Measurements from ENCODE around the gene THBS1.

Gene THBS1

DNA sequence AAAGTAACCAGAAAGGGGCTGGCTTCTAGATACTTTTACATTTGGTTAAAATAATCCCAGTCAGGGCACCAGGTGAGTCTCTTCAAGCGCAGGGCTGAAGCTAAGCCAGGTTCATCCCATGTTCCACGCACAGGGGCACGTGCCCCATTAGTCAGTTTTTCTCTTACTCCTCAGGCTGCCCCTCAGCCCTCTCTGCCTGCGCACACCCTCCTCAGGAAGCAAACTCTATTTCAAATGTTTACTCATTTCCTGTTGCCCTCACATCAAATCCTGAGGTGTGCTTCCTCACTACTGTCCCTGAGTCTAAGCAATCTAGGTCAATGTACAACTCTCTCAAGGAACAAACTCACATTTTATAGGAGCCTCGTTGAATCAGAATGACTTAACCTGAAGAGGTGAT, 48.5 kb downstream of the THBS1 start (continued):
- no peak for TF ChIP-seq CREB5 (CRISPR knock-in tag; IDR thresholded peaks at IDR 0.05; ENCODE audit: low read depth)

DNA sequence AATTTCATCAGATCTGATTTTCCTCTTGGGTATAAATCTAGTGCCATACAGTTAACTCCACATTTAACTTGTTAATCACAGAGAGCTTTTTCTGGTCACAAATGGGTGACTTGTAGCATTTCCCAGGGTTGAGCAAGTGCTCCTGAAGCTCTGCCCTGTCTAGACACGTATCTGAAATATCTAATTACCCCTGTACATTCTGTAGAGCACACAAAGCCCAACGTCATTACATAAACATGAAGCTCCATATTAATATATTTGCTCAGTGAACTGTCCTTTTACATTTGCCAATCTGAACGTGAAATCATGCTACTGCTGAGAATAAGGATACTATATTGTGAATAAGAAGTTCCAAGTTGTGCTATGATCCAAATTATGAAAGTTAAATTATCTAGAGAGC, 49.0 kb downstream of the THBS1 start:
- no peak for ATAC-seq

GRCh38 chr15:39631357-39631756, 50.5 kb downstream of the THBS1 start:
- no peak for ATAC-seq
- TF ChIP-seq ZNF8 (CRISPR knock-in tag; IDR thresholded peaks at IDR 0.05) (no peak), ZNF565 (CRISPR knock-in tag; conservative IDR thresholded peaks at IDR 0.05; ENCODE audit: low read depth) (no peak), ARNTL (CRISPR knock-in tag; IDR thresholded peaks at IDR 0.05; ENCODE audit: borderline replicate concordance, low read depth) (no peak), PPARA (CRISPR knock-in tag; IDR thresholded peaks at IDR 0.05; ENCODE audit: borderline replicate concordance) (no peak), TCF4 (CRISPR knock-in tag; IDR thresholded peaks at IDR 0.05; ENCODE audit: borderline replicate concordance) (no peak), CSDC2 (CRISPR knock-in tag; IDR thresholded peaks at IDR 0.05) (no peak), OSR1 (CRISPR knock-in tag; IDR thresholded peaks at IDR 0.05) (no peak), ZC3H10 (CRISPR knock-in tag; IDR thresholded peaks at IDR 0.05) (no peak), SNAI2 (CRISPR knock-in tag; IDR thresholded peaks at IDR 0.05) (no peak), ESRRG (CRISPR knock-in tag; IDR thresholded peaks at IDR 0.05) (no peak), ISL1 (CRISPR knock-in tag; IDR thresholded peaks at IDR 0.05) (no peak), ZFP3 (CRISPR knock-in tag; IDR thresholded peaks at IDR 0.05) (no peak), ZFP30 (CRISPR knock-in tag; IDR thresholded peaks at IDR 0.05) (no peak), GLIS3 (CRISPR knock-in tag; IDR thresholded peaks at IDR 0.05) (no peak), CREB5 (CRISPR knock-in tag; IDR thresholded peaks at IDR 0.05; ENCODE audit: low read depth) (no peak), RARB (CRISPR knock-in tag; IDR thresholded peaks at IDR 0.05) (no peak)
- TF ChIP-seq, protein P1, sequence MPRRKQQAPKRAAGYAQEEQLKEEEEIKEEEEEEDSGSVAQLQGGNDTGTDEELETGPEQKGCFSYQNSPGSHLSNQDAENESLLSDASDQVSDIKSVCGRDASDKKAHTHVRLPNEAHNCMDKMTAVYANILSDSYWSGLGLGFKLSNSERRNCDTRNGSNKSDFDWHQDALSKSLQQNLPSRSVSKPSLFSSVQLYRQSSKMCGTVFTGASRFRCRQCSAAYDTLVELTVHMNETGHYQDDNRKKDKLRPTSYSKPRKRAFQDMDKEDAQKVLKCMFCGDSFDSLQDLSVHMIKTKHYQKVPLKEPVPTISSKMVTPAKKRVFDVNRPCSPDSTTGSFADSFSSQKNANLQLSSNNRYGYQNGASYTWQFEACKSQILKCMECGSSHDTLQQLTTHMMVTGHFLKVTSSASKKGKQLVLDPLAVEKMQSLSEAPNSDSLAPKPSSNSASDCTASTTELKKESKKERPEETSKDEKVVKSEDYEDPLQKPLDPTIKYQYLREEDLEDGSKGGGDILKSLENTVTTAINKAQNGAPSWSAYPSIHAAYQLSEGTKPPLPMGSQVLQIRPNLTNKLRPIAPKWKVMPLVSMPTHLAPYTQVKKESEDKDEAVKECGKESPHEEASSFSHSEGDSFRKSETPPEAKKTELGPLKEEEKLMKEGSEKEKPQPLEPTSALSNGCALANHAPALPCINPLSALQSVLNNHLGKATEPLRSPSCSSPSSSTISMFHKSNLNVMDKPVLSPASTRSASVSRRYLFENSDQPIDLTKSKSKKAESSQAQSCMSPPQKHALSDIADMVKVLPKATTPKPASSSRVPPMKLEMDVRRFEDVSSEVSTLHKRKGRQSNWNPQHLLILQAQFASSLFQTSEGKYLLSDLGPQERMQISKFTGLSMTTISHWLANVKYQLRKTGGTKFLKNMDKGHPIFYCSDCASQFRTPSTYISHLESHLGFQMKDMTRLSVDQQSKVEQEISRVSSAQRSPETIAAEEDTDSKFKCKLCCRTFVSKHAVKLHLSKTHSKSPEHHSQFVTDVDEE (CRISPR knock-in tag; IDR thresholded peaks at IDR 0.05) = no peak
- TF ChIP-seq, protein P2, sequence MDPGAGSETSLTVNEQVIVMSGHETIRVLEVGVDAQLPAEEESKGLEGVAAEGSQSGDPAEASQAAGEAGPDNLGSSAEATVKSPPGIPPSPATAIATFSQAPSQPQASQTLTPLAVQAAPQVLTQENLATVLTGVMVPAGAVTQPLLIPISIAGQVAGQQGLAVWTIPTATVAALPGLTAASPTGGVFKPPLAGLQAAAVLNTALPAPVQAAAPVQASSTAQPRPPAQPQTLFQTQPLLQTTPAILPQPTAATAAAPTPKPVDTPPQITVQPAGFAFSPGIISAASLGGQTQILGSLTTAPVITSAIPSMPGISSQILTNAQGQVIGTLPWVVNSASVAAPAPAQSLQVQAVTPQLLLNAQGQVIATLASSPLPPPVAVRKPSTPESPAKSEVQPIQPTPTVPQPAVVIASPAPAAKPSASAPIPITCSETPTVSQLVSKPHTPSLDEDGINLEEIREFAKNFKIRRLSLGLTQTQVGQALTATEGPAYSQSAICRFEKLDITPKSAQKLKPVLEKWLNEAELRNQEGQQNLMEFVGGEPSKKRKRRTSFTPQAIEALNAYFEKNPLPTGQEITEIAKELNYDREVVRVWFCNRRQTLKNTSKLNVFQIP (CRISPR knock-in tag; IDR thresholded peaks at IDR 0.05; ENCODE audit: borderline replicate concordance, low read depth) = no peak

More for the DNA sequence above, 49.0 kb downstream of the THBS1 start:
- TF ChIP-seq ZFP3 (CRISPR knock-in tag; IDR thresholded peaks at IDR 0.05) = no peak
- no peak for TF ChIP-seq ZNF565 (CRISPR knock-in tag; conservative IDR thresholded peaks at IDR 0.05; ENCODE audit: low read depth)
- TF ChIP-seq ESRRG (CRISPR knock-in tag; IDR thresholded peaks at IDR 0.05) = no peak
- TF ChIP-seq, protein P3, sequence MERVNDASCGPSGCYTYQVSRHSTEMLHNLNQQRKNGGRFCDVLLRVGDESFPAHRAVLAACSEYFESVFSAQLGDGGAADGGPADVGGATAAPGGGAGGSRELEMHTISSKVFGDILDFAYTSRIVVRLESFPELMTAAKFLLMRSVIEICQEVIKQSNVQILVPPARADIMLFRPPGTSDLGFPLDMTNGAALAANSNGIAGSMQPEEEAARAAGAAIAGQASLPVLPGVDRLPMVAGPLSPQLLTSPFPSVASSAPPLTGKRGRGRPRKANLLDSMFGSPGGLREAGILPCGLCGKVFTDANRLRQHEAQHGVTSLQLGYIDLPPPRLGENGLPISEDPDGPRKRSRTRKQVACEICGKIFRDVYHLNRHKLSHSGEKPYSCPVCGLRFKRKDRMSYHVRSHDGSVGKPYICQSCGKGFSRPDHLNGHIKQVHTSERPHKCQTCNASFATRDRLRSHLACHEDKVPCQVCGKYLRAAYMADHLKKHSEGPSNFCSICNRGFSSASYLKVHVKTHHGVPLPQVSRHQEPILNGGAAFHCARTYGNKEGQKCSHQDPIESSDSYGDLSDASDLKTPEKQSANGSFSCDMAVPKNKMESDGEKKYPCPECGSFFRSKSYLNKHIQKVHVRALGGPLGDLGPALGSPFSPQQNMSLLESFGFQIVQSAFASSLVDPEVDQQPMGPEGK (CRISPR knock-in tag; IDR thresholded peaks at IDR 0.05; ENCODE audit: borderline replicate concordance) = no peak
- no peak for TF ChIP-seq ZFP30 (CRISPR knock-in tag; IDR thresholded peaks at IDR 0.05)
- no peak for TF ChIP-seq ZNF8 (CRISPR knock-in tag; IDR thresholded peaks at IDR 0.05)
- TF ChIP-seq ZC3H10 (CRISPR knock-in tag; IDR thresholded peaks at IDR 0.05) = no peak
- TF ChIP-seq TCF4 (CRISPR knock-in tag; IDR thresholded peaks at IDR 0.05; ENCODE audit: borderline replicate concordance) = no peak
- TF ChIP-seq, protein P1 (CRISPR knock-in tag; IDR thresholded peaks at IDR 0.05) = no peak
- no peak for TF ChIP-seq SNAI2 (CRISPR knock-in tag; IDR thresholded peaks at IDR 0.05)
- no peak for TF ChIP-seq RARB (CRISPR knock-in tag; IDR thresholded peaks at IDR 0.05)
- TF ChIP-seq PPARA (CRISPR knock-in tag; IDR thresholded peaks at IDR 0.05; ENCODE audit: borderline replicate concordance) = no peak
- no peak for TF ChIP-seq CSDC2 (CRISPR knock-in tag; IDR thresholded peaks at IDR 0.05)
- TF ChIP-seq CREB5 (CRISPR knock-in tag; IDR thresholded peaks at IDR 0.05; ENCODE audit: low read depth) = no peak

Measured in SK-N-SH treated with all-trans-retinoic acid at 6 μM for 48 hours (cell line).